Right lobe of liver (tissue), 4 donors: Measurements from ENCODE around the gene ADCY3.

ENCODE experiments used
- POLR2A ChIP-seq: fragments of 450-650 bp; IDR thresholded peaks from one replicate; pipeline ENCODE4 v1.6.1; 2017; ENCODE audit warnings: antibody characterized with exemption, mild to moderate bottlenecking
- TF ChIP-seq, protein P1 (sequence below), 4 donors: fragments of 200-600 bp in 3 of 4; fragments of 450-650 bp in 1 of 4; IDR thresholded peaks; one replicate each; pipeline versions ENCODE4 v1.5.1 to v1.8.0; 2016 to 2022; ENCODE audit warnings: antibody characterized with exemption in 4 of 4, mild to moderate bottlenecking in 2 of 4
- donor health status: DM: no; HTN: no; CAD: no.
- donor health status: DM: no; HTN: no; CAD: no.
- donor health status: DM: no; HTN: yes; CAD: no.

DNA sequence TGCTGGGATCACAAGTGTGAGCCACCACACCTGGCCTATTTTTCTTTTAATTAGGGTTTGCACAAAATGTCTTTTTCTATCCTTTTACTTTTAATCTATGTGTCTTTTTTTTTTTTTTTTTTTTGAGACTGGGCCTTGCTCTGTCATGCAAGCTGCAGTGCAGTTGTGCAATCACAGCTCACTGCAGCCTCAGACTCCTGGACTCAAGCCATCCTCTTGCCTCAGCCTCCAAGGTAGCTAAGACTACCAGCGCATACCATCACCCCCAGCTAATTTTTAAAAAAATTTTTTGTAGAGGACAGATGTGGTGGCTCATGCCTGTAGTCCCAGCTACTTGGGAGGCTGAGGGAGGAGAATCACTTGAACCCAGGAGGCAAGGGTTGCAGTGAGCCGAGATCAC, 27.1 kb downstream of the ADCY3 start:
- no peak for TF ChIP-seq POLR2A
- TF ChIP-seq, protein P1, sequence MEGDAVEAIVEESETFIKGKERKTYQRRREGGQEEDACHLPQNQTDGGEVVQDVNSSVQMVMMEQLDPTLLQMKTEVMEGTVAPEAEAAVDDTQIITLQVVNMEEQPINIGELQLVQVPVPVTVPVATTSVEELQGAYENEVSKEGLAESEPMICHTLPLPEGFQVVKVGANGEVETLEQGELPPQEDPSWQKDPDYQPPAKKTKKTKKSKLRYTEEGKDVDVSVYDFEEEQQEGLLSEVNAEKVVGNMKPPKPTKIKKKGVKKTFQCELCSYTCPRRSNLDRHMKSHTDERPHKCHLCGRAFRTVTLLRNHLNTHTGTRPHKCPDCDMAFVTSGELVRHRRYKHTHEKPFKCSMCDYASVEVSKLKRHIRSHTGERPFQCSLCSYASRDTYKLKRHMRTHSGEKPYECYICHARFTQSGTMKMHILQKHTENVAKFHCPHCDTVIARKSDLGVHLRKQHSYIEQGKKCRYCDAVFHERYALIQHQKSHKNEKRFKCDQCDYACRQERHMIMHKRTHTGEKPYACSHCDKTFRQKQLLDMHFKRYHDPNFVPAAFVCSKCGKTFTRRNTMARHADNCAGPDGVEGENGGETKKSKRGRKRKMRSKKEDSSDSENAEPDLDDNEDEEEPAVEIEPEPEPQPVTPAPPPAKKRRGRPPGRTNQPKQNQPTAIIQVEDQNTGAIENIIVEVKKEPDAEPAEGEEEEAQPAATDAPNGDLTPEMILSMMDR (IDR thresholded peaks at IDR 0.05), result no peak
